ENCODE measurements around the gene FOXP1.

DNA sequence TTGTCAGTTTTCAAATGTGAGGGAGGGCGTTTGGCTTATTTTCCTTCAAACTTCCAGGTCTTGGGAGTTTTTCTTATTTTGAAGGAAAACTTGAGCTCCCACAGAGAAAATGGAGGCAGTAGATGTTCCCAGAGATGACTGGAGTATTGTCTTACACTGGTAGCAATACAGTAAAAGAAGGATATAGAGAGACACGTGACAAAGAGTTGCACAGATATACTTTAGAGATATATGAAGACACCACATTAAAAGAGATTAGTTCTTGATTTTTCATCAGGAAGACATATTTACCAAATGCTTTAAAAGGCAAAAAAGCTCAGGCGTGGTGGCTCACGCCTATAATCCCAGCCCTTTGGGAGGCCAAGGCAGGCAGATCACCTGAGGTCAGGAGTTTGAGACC is 490.9 kb downstream of the FOXP1 start:
- no peak for TF ChIP-seq CTCF (IDR thresholded peaks at IDR 0.05)
- no peak for TF ChIP-seq POLR2A (IDR thresholded peaks at IDR 0.05)
- no peak for TF ChIP-seq POLR2AphosphoS5 (IDR thresholded peaks at IDR 0.05)
